Measurements from ENCODE around the gene MAPKAP1.

The MAPKAP1 gene

GRCh38 chr9:125672876-125673275, 34.1 kb downstream of the MAPKAP1 start:
- DNase-seq, result no peak

GRCh38 chr9:125663127-125663526, 43.9 kb downstream of the MAPKAP1 start:
- no peak for DNase-seq

GRCh38 chr9:125660557-125660956, 46.5 kb downstream of the MAPKAP1 start:
- DNase-seq, result no peak

- DNase-seq, result no peak
Measured at GRCh38 chr9:125659954-125660353, 47.1 kb downstream of the MAPKAP1 start.

GRCh38 chr9:125659201-125659840, 47.7 kb downstream of the MAPKAP1 start:
- DNase-seq, result no peak

- DNase-seq, result no peak
Measured at GRCh38 chr9:125656560-125656959, 50.4 kb downstream of the MAPKAP1 start.

GRCh38 chr9:125655691-125656410, 51.2 kb downstream of the MAPKAP1 start:
- no peak for DNase-seq

GRCh38 chr9:125655066-125655633, 51.9 kb downstream of the MAPKAP1 start:
- no peak for DNase-seq

GRCh38 chr9:125654121-125654520, 52.9 kb downstream of the MAPKAP1 start:
- no peak for DNase-seq

- no peak for DNase-seq
Measured at GRCh38 chr9:125653325-125653724, 53.7 kb downstream of the MAPKAP1 start.

GRCh38 chr9:125652759-125653158, 54.2 kb downstream of the MAPKAP1 start:
- no peak for DNase-seq

- no peak for DNase-seq
Measured at GRCh38 chr9:125652233-125652594, 54.8 kb downstream of the MAPKAP1 start.

- DNase-seq, result no peak
Measured at GRCh38 chr9:125651576-125652232, 55.3 kb downstream of the MAPKAP1 start.

- DNase-seq, result no peak
Measured at GRCh38 chr9:125650271-125650737, 56.7 kb downstream of the MAPKAP1 start.

- DNase-seq, result no peak
Measured at GRCh38 chr9:125649826-125650225, 57.2 kb downstream of the MAPKAP1 start.

- no peak for DNase-seq
Measured at GRCh38 chr9:125649315-125649714, 57.7 kb downstream of the MAPKAP1 start.

GRCh38 chr9:125648294-125648693, 58.7 kb downstream of the MAPKAP1 start:
- no peak for DNase-seq

GRCh38 chr9:125646621-125647100, 60.3 kb downstream of the MAPKAP1 start:
- no peak for DNase-seq

- no peak for DNase-seq
Measured at GRCh38 chr9:125646217-125646616, 60.8 kb downstream of the MAPKAP1 start.

- DNase-seq, result no peak
Measured at GRCh38 chr9:125644819-125645507, 62.0 kb downstream of the MAPKAP1 start.

- no peak for DNase-seq
Measured at GRCh38 chr9:125642311-125642710, 64.7 kb downstream of the MAPKAP1 start.

GRCh38 chr9:125639057-125639456, 68.0 kb downstream of the MAPKAP1 start:
- no peak for DNase-seq

Measured in retina (tissue), 1 donor.